GM19397 (cell line): ENCODE measurements around the gene ASXL1.
"Not testable (repeated sequence)": the region's sequence is repeated elsewhere in the genome, so short reads cannot be mapped to it uniquely, and the experiment has no call there.

ENCODE experiments used
- ATAC-seq: cut with Tn5 transposase; IDR thresholded peaks from one replicate; pipeline ENCODE4 v1.9.1; 2021; ENCODE audit warnings: mild to moderate bottlenecking, moderate library complexity; ENCODE audit not compliant: unreplicated experiment

ASXL1 gene

GRCh38 chr20:32464401-32465091 lies 106.4 kb downstream of the ASXL1 start:
- no peak for ATAC-seq

DNA sequence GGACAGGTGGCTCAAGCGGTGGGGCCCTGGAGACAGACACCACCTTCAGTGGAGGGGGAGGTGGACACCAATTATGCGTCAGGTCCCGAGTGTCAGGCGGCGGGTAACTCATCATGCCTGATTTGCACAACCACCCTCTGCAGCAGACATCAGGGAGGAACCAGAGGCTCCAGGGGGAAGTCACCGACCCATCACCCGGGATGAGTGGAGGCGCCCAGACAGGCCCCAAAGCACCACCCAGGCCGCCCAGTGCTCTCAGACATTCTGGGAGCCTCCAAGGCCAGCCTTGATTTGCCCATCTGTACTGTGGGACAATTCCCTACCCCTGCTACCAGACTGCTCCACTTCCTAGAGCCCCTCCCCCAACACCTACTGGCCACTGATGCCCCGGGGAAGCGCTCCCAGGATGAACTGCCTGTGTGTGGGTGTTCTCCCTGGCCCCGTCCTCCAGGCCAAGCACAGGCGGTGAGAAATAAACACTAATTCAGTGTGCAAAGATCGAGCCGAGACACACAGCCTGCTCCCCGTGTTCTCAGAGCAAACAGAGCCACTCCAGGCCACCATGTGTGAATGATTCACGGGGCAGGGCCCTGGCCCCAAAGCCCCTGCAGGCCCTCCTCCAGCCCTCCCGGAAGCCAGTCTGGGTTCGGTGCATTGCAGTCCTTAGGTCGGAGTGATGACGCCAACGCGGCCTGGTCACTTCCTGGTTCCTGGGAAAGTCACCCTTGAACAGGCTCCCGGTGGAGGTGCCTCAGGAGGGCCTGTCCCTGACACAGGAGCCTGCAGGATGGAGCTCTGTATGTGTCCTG lies 107.2 kb downstream of the ASXL1 start:
- no peak for ATAC-seq

DNA sequence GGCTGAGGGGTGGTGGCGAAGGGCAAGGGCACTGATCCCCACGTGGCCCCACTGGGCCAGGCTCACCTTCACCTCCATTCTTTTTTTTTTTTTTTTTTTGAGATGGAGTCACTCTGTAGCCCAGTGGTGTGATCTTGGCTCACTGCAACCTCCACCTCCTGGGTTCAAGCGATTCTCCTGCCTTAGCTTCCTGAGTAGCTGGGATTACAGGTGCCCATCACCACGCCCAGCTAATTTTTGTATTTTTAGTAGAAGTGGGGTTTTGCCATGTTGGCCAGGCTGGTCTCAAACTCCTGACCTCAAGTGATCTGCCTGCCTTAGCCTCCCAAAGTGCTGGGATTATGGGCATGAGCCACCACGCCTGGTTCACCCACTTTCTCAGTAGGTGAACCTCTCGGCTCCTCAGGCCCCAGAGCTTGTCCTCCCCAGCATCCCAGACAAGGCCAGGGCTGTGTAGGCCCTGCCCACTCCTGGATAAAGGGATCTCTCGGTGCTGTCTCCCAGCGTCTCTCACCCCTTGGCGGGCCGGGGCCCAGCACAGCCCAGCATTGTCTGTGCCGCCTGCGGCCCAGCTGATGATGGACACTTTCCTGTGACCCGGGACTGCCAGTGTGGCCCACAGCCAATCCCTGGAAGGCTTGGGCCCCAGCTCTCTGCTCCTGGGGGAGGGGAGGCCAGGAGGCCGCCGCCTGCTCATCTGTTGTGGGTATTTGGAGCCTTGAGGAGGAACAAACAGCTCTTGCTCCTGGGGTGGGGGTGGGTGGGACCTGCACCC lies 108.0 kb downstream of the ASXL1 start:
- ATAC-seq = not testable (repeated sequence)

DNA sequence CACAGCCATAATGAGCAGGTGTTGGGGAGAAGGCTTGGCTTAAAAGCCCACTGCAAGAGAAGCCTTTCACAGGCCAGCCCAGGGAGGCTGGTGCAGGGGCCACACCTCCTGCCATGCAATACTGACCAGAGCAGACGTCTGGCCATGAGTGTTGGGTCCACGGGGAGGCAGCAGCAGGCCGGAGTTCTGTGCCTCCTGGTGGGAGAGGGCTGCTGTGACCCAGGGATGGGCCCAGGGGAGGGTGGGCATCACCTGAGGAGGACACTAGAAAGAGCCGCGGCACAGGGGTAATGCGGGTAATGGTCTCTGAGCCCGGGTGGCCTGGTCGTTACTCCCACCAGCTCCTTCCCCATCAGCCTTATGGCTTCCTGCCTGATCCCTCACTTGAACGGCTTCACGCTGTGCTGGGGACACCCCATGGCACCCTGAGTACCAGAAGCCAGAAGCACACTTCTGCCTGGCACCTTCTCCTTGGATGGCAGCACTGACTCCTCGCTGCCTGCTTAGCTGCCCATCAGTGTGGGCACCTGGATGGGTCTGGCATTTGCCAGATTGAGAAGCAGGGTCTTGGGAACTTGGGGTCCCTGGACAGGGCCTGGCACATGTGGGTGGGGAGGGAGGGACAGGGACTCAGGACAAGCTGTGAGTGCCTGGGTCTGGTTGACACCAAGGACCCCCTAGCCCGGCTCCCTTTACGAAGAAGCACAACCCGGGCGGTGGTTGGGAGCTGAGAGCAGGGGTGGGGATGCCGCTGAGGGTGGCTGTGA lies 108.8 kb downstream of the ASXL1 start:
- ATAC-seq = no peak

DNA sequence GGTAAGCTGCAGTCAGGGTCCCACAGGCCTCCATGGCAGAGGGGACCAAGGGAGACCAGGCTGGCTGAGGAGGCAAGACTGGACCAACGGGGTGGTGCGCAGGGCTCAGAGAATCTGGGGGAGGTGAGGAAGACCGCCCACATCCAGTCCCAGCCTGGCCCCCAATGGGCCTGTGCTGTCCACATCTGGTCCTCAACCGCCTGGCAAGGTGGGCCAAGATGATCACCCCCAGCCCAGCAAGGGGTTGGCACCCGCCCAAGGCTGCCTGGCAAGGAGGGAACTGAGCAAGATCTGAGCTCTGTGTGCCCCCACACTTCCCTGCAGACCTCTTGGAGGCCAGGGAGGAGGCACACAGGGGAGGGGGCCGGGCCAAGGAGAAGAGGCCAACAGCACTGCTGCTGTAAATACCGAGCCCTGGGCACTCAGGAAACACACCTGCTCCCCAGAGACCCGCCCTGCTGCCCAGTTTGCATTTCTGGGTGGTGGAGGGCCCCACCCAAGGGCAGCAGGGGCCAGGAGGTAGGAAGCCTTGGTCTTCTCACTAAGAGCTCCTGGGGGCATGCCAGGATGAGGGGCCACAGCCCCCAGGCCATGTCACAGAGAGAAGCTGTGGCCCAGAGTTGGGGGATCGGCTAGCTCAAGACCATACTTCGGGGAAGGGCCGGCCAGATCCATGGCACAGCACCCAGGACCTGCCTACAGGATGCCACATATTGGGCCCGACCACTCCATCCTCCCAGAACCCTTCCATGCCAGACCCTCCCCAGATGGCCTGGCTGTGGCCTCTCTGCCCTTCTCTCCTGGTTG lies 109.6 kb downstream of the ASXL1 start:
- no peak for ATAC-seq

DNA sequence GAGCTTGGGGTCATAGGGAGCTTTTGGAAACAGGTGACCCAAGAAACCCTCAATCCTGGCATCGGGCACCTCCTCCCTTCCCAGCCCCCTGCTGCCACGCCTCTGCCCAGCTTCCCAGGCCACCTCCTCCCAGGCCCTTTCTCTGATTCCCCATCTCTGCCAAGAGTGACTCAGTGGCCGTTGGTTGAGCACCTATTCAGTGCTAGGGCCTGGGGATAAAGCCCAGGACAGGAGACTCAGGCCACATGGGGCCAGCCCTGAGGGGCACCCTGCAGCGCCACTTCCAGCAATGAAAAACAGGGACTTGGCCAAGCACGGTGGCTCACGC lies 110.1 kb downstream of the ASXL1 start:
- no peak for ATAC-seq

DNA sequence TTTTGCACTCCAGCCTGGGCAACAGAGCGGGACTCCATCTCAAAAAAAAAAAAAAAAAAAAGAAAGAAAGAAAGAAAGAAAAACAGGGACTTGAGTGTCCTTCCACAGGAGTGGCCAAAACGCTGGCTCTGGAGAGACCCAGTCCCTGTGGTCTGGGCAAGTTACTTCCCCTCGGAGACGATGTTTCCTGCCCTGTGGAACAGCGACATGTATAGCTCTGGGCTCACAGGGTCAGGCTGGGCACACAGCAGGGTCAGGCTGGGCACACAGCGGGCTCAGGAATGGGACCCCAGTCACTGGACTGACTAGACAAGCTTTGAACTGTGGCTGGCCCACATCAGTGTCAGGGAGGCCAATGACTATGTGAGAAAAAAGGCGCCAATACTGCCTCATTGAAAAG lies 110.7 kb downstream of the ASXL1 start:
- no peak for ATAC-seq

- ATAC-seq = no peak
Observed at GRCh38 chr20:32470025-32470861, 112.1 kb downstream of the ASXL1 start.

DNA sequence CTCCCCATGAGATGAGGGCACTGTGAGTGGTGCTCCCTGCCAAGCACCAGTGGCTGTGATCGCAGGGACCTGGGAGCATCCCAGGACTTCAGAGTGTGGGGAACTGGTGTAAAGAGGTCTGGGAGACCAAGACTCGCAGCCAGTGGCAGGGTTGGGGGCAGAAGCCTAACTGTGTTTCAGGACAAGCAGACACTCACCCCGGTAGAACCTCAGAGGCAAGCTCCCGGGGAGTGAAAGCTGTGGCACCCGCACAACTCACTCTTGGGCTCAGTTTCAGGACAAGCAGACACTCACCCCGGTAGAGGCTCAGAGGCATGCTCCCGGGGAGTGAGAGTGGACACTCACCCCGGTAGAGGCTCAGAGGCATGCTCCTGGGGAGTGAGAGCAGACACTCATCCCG lies 112.8 kb downstream of the ASXL1 start:
- ATAC-seq = no peak

DNA sequence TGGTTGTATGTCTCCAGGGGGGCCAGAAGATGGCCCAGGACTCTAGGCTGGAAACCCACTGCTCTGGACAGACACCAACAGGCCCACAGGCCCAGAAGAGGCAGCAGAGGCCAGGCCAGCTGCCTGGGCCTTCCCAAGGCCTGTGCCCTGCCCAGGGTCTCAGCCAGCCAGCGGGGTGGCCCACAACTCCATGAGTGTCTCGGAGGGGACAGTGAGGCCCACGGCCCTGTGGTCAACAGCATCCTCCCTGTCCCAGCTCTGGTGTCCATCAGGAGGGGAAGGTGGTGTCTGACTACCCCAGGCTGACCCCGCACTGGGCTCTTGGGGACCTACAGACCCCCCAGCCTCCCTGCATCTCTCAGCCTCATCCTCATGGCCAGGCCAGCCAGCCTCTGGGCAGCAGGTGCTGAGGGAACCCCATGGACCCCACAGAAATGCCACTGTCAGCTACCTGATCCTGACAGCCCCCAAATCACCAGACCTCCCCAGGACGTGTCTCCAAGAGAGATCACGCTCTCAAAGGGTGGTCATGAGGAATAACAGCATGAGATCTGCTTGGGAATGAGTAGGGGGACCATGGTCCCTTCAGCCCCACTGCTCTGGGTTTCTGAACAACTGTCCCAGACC lies 114.6 kb downstream of the ASXL1 start:
- ATAC-seq = no peak

GRCh38 chr20:32473231-32474008 lies 115.3 kb downstream of the ASXL1 start:
- no peak for ATAC-seq

GRCh38 chr20:32474009-32474716 lies 116.0 kb downstream of the ASXL1 start:
- no peak for ATAC-seq

GRCh38 chr20:32474717-32474966 lies 116.5 kb downstream of the ASXL1 start:
- ATAC-seq = no peak

GRCh38 chr20:32474967-32475811 lies 117.1 kb downstream of the ASXL1 start:
- ATAC-seq = no peak

GRCh38 chr20:32476684-32477593 lies 118.8 kb downstream of the ASXL1 start:
- no peak for ATAC-seq
